NCI-H748 treated with DMSO at 0.1 percent for 48 hours (cell line): ENCODE results near the gene CHSY3.

ENCODE experiments used
- DNase-seq: peaks from one replicate; lab custom pipeline; 2025; lab: John Stamatoyannopoulos, UW

The CHSY3 gene

GRCh38 chr5:129945774-129946270 is 41.6 kb downstream of the CHSY3 start:
- DNase-seq: no peak

- DNase-seq: no peak
These were observed 46.8 kb downstream of the CHSY3 start for GRCh38 chr5:129951039-129951438.

DNA sequence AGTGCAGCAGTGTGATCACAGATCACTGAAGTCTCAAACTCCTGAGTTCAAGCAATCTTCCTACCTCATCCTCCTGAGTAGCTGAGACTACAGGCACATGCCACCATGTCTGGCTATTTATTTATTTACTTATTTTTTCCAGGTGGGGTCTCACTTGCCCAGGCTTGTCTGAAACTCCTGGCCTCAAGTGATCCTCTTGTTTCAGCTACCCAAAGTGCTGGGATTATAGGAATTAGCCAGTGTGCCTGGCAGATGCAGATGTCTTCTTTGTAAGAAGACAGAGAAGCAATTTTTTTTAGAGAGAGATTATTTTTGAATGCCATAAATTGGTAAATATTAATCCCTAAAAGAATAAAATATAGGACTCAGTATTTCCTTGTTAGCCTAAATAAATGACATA is 54.3 kb downstream of the CHSY3 start:
- DNase-seq: no peak

DNA sequence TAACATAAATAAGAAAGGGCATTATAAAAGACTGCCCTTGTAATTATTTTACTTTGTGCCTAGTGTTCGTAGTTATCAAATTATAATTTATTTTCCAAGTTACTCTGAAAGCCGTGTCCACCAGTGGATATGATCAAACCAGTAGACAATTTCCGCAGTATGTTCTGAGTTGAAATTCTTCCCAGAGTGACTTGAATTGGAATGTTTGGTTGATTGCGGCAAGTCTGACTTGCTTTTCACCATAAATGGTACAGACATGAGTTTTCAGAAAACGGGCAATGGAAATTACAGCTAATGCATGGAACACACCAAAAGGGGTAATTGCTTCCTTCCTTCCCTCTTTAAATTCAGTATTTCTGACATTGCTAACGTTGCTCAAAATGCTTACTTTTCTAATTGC is 56.6 kb downstream of the CHSY3 start:
- no peak for DNase-seq

DNA sequence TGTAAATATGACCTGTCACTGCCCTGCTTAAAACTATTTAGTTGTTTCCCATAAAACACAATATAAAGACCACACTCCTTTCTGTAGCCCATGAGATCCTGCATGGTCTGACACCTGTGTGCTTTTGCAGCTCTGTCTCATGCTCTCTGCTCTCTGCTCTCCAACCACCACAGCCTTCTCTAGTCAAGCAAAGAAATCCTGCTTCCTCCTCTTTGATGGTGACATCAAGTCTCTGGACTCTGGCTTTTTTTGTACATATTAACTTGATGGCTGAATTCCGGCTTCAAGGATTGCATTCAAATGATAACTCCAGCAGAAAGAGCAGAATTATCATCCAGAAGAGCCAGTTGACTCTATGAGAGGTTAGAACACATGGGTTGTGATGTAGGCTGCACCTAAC is 58.2 kb downstream of the CHSY3 start:
- no peak for DNase-seq

DNA sequence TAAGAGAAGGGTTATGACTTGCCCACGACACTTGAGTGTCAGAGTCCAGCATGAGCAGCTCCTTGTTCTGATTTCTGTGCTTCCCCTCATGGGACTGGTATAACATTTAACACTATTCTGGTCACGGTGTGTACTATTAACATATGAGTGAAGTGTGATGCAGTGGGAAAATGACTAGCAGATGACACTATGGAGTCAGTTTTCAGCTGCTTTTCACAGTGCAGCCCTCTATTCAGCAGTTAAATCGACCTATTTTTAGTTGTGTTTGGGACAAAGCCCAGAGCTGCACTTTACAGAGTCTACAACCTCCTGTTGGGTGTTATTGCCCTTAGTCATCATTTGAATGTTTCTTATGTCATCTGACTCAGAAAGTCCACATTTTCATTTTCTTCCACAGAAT is 59.1 kb downstream of the CHSY3 start:
- DNase-seq: no peak

GRCh38 chr5:129966071-129966470 is 61.8 kb downstream of the CHSY3 start:
- no peak for DNase-seq

DNA sequence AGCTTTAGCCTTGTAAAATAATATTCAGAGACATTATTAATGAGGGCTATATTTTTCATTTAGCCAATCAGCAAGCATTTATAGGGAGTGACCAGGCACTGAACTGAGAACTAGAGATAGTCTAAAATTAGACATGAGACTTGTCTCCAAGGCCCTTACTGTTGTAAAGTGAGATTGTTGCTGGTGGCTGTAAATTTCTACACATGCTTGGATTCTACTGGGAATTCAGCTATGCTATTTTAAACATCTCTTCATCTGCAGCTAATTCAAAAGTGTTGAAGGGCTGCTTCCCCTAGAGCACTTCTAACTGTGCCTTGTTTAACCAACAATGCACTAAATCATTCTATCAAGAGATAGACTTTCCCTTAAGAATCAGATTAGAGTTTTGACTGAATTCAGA is 67.4 kb downstream of the CHSY3 start:
- no peak for DNase-seq

GRCh38 chr5:129972465-129973141 is 68.3 kb downstream of the CHSY3 start:
- DNase-seq: no peak

DNA sequence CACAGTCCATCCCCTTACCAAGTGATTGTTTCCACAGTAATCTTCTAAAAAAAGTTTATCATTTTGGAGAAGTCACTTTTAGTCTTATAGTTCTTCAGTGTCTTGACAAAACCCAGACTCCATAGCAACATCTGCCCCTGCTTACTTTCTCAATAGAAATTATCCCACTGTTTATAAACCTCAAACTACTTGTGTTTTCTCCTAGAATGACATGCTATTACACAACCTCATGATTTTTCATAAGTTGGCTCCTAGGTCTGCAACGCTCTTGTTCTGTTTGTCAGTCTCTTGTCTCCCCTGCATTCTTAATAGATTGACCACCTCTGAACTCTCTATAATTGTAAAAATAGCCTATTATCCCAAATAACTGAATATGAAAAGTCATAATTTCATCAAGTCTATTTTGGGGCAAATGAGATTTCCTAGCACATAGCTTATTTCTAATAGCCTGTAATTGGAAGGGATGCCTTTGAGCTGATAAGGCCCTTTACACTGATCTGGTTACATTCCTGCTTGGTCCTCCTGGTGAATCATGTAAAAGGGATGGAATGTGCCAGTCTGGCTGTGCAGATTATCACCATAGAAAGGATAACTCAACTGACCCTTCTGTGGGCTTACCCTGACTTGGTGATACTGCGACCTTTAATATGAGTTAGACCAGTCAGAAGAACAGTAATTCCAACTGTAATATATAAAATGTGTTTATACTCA is 69.6 kb downstream of the CHSY3 start:
- DNase-seq: no peak

- no peak for DNase-seq
These were observed 73.5 kb downstream of the CHSY3 start for GRCh38 chr5:129977810-129978209.

- no peak for DNase-seq
These were observed 74.0 kb downstream of the CHSY3 start for GRCh38 chr5:129978270-129978669.

GRCh38 chr5:129988453-129988852 is 84.2 kb downstream of the CHSY3 start:
- DNase-seq: no peak

- DNase-seq: no peak
These were observed 87.5 kb downstream of the CHSY3 start for GRCh38 chr5:129991780-129992179.

GRCh38 chr5:129996896-129997295 is 92.6 kb downstream of the CHSY3 start:
- no peak for DNase-seq

DNA sequence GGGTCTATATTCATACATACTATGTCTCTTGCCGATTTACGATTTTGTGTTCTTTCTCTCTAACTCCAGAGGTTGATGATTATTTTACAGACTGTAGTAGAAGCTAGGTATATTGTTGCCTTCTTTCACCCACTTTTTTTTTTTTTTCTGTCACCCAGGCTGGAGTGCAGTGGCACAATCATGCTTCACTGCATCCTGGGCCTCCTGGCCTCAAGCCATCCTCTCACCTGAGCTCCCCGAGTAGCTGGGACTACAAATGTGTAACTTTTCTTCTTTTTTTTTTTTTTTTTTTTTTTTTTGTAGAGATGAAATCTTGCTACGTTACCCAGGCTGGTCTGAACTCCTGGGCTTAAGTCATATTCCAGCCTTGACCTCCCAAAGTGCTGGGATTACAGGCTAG is 96.2 kb downstream of the CHSY3 start:
- no peak for DNase-seq

DNA sequence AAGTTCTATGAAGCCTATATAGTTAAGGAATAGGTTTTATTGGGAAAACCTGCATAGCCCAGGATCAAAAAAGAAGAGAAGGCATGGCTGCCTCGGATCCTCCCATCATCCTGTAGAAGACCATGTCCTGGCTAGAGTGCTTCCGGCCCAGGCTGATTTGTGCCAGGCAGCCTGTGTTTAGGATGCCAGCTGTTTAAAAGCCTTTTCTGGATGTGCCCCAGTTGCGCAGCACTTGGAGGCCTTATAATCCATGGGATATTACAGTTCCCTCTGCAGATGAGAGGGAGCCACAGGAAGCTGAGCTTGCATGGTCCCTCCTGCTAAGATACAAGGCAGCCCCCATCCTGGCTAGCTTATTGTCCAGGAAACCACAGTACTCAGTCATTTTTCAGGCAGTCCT is 97.9 kb downstream of the CHSY3 start:
- DNase-seq: no peak

DNA sequence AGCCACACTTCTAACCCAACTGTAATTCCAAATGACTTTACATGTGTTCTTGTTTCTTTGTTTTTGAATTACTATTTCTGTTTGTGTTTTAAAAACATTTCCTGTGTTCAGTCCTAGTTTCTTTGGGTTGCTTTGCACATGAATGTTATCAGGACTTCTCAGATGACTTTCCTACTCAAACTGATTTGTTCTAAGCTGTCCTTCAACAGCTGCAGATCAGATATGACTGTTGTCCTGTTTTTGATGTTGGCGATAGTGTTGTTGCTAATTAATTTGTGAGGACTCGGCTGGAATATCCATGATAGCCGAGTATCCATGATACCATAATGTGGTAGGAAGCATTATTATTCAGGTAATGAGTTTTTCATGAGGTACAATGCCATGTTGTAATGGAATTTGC is 98.6 kb downstream of the CHSY3 start:
- no peak for DNase-seq

- DNase-seq: no peak
These were observed 107.7 kb downstream of the CHSY3 start for GRCh38 chr5:130011986-130012385.

DNA sequence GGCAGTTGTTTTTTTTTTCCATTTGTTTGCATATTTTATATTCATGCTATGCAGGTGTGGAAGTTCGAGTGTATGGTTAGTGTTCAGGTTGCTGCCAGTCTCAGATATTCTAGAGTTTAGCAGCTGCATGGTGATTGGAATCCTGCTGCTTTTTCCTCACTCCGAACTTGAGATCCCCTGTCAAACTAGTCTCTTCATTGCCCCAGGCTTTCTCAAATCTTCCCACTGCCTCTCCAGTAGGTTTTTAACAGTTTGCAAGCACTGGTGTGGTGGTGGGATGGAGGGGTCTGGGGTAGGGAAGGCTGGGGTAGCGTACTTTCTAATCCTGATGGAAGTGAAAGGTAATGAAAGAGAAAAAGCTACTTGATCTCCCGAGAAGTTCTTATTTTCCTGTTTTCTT is 112.9 kb downstream of the CHSY3 start:
- no peak for DNase-seq

GRCh38 chr5:130018641-130019040 is 114.4 kb downstream of the CHSY3 start:
- no peak for DNase-seq

GRCh38 chr5:130021000-130021399 is 116.7 kb downstream of the CHSY3 start:
- no peak for DNase-seq

GRCh38 chr5:130021876-130022275 is 117.6 kb downstream of the CHSY3 start:
- DNase-seq: no peak

GRCh38 chr5:130023604-130024003 is 119.3 kb downstream of the CHSY3 start:
- DNase-seq: no peak
